ENCODE measurements around the gene SLAMF1.

Gene SLAMF1

GRCh38 chr1:160637821-160638539 lies 8.9 kb downstream of the SLAMF1 start:
- H3K4me3 ChIP-seq (ENCODE audit: insufficient read depth, low read length, poor library complexity, severe bottlenecking) = no peak overlapping the region
- H3K9me3 ChIP-seq (ENCODE audit: insufficient read depth, low read length) = no peaks in the 10 kb centered on the region
- no peak for TF ChIP-seq EZH2phosphoT487 (conservative IDR thresholded peaks at IDR 0.05; ENCODE audit: low read length)
- TF ChIP-seq CTCF (IDR thresholded peaks at IDR 0.05; ENCODE audit: insufficient read depth, low read length, poor library complexity, severe bottlenecking) = no peak
- H3K9me2 ChIP-seq (replicated peaks; ENCODE audit: insufficient read depth, low read length) = no peaks in the 10 kb centered on the region
- H3K79me2 ChIP-seq (ENCODE audit: insufficient read depth, low read length) = peaks cover 42% of the 10 kb centered on the region
- no peak overlapping the region for H2AFZ ChIP-seq (ENCODE audit: low read depth, low read length, severe bottlenecking)
- H3K36me3 ChIP-seq (ENCODE audit: low read length) = 0 out of 2 replicates have a peak, but pooled peaks cover 4% of the 10 kb centered on the region
- no peaks in the 10 kb centered on the region for H3K27me3 ChIP-seq (ENCODE audit: low read length)
- H4K20me1 ChIP-seq (ENCODE audit: low read depth, low read length) = no peaks in the 10 kb centered on the region
- peak overlapping the region; percentile 5; the same call in 1 of the 2 replicates for H3K9ac ChIP-seq (ENCODE audit: low read length)
- peak overlapping the region; percentile 33 for H3K27ac ChIP-seq (ENCODE audit: low read depth, low read length)
- H3K4me2 ChIP-seq (ENCODE audit: low read depth, low read length, poor library complexity, severe bottlenecking) = peak overlapping the region; percentile 21
- peaks cover 11% of the 10 kb centered on the region for H3F3A ChIP-seq (ENCODE audit: insufficient read depth)

- H3K9ac ChIP-seq (ENCODE audit: low read length) = no peak overlapping the region
- H3K4me3 ChIP-seq (ENCODE audit: insufficient read depth, low read length, poor library complexity, severe bottlenecking) = no peak overlapping the region
- H3K27ac ChIP-seq (ENCODE audit: low read depth, low read length) = no peak overlapping the region
- 0 out of 2 replicates have a peak, but pooled peaks cover 4% of the 10 kb centered on the region for H3K36me3 ChIP-seq (ENCODE audit: low read length)
- no peak overlapping the region for H3K4me2 ChIP-seq (ENCODE audit: low read depth, low read length, poor library complexity, severe bottlenecking)
- H2AFZ ChIP-seq (ENCODE audit: low read depth, low read length, severe bottlenecking) = no peak overlapping the region
- H3K9me2 ChIP-seq (replicated peaks; ENCODE audit: insufficient read depth, low read length) = no peaks in the 10 kb centered on the region
- no peaks in the 10 kb centered on the region for H4K20me1 ChIP-seq (ENCODE audit: low read depth, low read length)
- no peaks in the 10 kb centered on the region for H3K9me3 ChIP-seq (ENCODE audit: insufficient read depth, low read length)
- peaks cover 33% of the 10 kb centered on the region for H3K79me2 ChIP-seq (ENCODE audit: insufficient read depth, low read length)
- H3F3A ChIP-seq (ENCODE audit: insufficient read depth) = peaks cover 8% of the 10 kb centered on the region
- no peak for TF ChIP-seq EZH2phosphoT487 (conservative IDR thresholded peaks at IDR 0.05; ENCODE audit: low read length)
- TF ChIP-seq CTCF (IDR thresholded peaks at IDR 0.05; ENCODE audit: insufficient read depth, low read length, poor library complexity, severe bottlenecking) = no peak
- H3K27me3 ChIP-seq (ENCODE audit: low read length) = no peaks in the 10 kb centered on the region
Observed at GRCh38 chr1:160637065-160637464, 9.8 kb downstream of the SLAMF1 start.

- Histone ChIP-seq H3K4me3 (ENCODE audit: insufficient read depth, low read length, poor library complexity, severe bottlenecking) (no peak overlapping the region), H3K27ac (ENCODE audit: low read depth, low read length) (no peak overlapping the region), H3K36me3 (ENCODE audit: low read length) (0 out of 2 replicates have a peak, but pooled peaks cover 4% of the 10 kb centered on the region), H2AFZ (ENCODE audit: low read depth, low read length, severe bottlenecking) (no peak overlapping the region), H3K4me2 (ENCODE audit: low read depth, low read length, poor library complexity, severe bottlenecking) (no peak overlapping the region), H3K9me2 (replicated peaks; ENCODE audit: insufficient read depth, low read length) (no peaks in the 10 kb centered on the region), H3K9me3 (ENCODE audit: insufficient read depth, low read length) (no peaks in the 10 kb centered on the region), H3F3A (ENCODE audit: insufficient read depth) (peaks cover 8% of the 10 kb centered on the region), H3K27me3 (ENCODE audit: low read length) (no peaks in the 10 kb centered on the region), H3K9ac (ENCODE audit: low read length) (no peak overlapping the region), H4K20me1 (ENCODE audit: low read depth, low read length) (no peaks in the 10 kb centered on the region), H3K79me2 (ENCODE audit: insufficient read depth, low read length) (peaks cover 28% of the 10 kb centered on the region)
- TF ChIP-seq EZH2phosphoT487 (conservative IDR thresholded peaks at IDR 0.05; ENCODE audit: low read length) = no peak
- TF ChIP-seq CTCF (IDR thresholded peaks at IDR 0.05; ENCODE audit: insufficient read depth, low read length, poor library complexity, severe bottlenecking) = no peak
Observed at GRCh38 chr1:160636547-160636946, 10.3 kb downstream of the SLAMF1 start.
